IPS-11a (cell line): ENCODE data around the gene NDUFA11.
"Not testable (repeated sequence)": the region's sequence is repeated elsewhere in the genome, so short reads cannot be mapped to it uniquely, and the experiment has no call there.

Experiments
- H3K4me3 ChIP-seq: one replicate; pipeline ENCODE4 v1.5.1; 2013; ENCODE audit warnings: low read depth, low read length, control low read depth

Gene NDUFA11

DNA sequence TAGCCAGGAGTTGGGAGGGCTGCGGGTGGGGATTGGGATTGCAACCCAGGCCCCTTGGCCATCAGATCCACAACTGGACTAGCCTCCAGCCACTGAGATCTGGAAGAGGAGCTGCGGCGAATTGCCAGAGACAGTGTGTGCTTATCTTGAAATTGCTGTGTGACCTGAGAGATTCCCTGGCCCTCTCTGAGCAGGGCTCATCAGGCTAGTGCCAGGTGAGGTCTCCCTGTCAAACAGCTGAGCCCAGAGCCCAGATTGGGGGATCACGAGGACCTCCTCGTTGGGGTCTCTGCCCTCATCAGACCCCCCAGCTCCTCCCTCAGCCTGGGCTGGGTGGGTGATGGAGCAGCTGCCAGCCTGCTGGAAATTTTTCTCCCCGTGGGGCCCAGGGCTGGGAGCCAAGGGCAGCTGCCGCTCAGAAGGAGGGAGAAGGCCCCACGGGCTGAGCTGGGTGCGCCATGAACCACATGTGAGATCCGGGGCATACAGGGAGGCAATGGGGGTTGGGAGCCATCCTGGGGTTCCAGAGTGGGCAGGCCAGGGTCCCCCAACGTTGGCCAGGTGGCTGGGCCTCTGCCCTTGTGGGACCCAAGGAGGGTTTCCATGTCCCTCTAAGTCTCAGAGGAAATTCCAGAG is 40.4 kb downstream of the NDUFA11 start:
- H3K4me3 ChIP-seq: no peak overlapping the region

DNA sequence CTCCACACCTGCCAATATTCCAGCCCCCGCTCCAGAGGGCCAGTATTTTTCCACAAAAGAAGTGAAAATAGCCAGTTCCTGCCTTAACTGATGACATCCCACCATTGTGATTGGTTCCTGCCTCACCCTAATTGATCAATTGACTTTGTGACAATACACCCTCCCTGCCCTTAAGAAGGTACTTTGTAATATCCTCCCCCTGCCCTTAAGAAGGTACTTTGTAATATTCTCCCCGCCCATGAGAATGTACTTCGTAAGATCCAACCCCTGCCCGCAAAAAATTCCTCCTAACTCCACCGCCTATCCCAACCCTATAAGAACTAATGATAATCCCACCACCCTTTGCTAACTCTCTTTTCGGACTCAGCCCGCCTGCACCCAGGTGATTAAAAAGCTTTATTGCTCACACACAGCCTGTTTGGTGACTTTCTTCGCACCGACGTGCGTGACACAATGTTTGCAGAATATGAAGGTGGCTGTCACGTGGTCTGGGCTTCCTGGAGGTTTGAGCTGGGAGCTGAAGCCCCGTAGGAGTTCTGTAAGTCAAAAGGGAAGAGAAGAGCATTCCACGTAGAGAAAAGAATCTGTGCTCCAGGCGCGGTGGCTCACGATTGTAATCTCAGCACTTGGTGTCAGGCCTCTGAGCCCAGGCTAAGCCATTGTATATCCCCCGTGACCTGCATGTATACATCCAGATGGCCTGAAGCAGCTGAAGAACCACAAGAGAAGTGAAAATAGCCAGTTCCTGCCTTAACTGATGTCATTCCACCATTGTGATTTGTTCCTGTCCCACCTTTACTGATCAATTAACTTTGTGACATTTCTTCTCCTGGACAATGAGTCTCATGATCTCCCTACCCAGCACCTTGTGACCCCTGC is 46.1 kb downstream of the NDUFA11 start:
- no peak overlapping the region for H3K4me3 ChIP-seq

DNA sequence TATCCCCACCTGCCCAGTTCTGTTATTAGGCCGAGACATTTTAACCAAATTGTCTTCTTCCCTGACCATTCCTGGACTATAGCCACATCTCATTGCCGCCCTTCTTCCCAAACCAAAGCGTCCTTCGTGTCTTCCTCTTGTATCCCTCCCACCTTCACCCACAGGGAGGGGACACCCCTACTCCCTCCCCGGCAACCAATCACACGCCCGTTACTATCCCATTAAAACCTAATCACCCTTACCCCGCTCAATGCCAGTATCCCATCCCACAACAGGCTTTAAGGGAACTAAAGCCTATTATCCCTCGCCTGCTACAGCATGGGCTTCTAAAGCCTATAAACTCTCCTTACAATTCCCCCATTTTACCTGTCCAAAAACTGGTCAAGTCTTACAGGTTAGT is 48.4 kb downstream of the NDUFA11 start:
- H3K4me3 ChIP-seq: not testable (repeated sequence)

DNA sequence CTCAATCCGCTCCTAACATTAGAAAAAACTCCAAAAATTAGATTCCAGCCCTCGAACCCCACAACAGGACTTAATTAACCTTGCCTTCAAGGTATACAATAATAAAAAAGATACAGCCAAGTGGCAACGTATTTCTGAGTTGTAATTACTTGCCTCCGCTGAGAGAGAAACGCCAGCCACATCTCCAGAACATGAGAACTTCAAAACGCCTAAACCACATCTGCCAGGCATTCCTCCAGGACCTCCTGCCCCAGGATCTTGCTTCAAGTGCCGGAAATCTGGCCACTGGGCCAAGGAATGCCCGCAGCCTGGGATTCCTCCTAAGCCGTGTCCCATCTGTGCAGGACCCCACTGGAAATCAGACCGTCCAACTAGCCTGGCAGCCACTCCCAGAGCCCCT is 49.5 kb downstream of the NDUFA11 start:
- H3K4me3 ChIP-seq: not testable (repeated sequence)

DNA sequence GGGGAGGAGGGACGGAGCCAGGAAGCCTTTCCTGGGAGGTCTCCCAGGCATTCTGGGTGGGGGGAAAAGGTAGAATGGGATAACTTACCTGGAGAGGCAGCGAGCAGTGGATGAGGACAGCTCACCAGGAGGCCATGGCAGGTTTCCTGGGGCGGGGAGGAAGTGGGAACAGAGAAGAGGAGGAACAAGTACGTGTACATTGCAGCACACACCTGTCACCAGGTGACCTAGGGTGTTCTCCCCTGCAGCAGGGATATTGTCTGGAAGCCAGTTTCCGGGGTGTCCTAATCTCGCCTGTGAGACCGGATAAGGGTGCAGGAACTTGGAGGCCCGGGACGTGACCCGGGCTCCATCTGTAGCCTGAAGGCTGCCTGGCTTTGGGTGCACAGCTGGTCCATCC is 52.3 kb downstream of the NDUFA11 start, which contains the start of gene FUT3:
FUT3 (minus strand) TSS at position 148 of the 400 bp plus-strand sequence.
- no peak within 1 kb of the TSS for H3K4me3 ChIP-seq

DNA sequence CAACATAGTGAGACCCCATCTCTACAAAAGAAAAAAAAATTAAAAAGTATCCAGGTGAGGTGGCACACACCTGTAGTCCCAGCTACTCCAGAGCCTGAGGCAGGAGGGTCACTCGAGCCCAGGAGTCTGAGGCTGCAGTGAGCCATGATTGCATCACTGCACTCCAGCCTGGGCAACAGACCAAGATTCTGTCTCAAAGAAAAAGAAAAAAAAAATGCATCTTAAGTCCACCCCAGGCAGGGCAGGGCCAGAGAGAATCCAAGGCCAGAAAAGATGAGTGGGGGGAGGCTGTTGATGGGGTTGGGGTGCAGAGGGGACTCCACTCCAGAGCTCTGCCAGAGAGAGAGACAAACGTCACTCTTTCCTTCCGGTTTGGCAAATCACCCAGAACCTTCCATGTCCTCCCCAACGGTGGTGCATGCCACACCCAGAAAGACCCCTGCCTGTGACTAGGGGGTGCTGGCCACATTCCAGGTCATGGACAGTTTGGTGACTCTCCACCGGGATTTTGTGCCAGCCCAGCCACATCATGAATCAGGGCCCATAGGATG is 52.8 kb downstream of the NDUFA11 start:
- H3K4me3 ChIP-seq: no peak overlapping the region

DNA sequence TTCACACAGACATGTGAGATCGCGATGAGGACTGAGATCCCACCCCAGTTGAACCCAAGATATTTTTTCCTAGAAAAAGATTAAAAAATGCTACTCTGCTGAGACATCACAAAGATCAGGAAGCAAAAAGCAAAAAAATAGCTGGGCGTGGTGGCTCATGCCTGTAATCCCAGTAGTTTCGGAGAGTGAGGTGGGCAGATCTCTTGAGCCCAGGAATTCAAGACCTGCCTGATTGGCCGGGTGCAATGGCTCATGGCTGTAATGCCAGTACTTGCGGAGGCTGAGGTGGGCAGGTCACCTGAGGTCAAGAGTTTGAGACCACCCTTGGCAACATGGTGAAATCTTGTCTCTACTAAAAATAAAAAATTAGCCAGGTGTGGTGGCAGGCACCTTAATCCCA is 53.4 kb downstream of the NDUFA11 start:
- H3K4me3 ChIP-seq: no peak overlapping the region

DNA sequence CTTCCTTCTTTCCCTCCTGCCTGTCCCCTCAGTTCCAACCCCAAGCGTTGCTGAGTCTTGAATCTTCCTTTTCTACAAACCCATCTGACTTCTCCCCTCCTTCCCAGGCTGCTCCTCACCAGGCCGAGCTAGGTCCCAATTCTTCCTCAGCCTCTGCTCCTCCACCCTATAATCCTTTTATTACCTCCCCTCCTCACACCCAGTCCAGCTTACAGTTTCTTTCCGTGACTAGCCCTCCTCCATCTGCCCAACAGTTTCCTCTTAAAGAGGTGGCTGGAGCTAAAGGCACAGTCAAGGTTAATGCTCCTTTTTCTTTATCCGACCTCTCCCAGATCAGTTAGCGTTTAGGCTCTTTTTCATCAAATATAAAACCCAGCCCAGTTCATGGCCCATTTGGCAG is 55.0 kb downstream of the NDUFA11 start:
- H3K4me3 ChIP-seq: not testable (repeated sequence)

DNA sequence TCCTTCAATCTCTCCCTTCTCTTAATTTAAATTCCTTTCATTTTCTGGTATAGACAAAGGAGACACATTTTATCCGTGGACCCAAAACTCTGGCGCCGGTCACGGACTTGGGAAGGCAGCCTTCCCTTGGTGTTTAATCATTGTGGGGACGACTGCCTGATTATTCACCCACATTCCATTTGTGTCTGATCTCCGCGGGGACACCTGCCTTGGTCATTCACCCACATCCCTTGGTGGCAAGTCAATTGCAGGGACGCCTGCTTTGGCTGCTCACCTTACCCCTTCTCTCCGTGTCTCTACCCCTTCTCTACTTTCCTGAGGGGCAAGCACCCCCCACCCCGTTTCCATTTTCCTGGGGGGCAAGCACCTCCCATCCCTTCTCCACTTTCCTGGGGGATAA is 55.7 kb downstream of the NDUFA11 start:
- not testable (repeated sequence) for H3K4me3 ChIP-seq
